H9 (cell line): Measurements from ENCODE around the gene FFAR3. TPM values are rescaled to one million over a fixed set of nuclear protein-coding genes. Genes with fewer than 3 reads are reported as not detected.

Source experiments
- DNase-seq: peaks from one replicate; pipeline ENCODE4 v3.0.0-alpha.2; 2017
- H2AFZ ChIP-seq: one replicate; pipeline ENCODE4 v1.6.1; 2013; ENCODE audit warnings: mild to moderate bottlenecking, low read length, control low read depth, moderate library complexity
- H2AK5ac ChIP-seq: 2 replicates; pipeline ENCODE4 v1.6.1; 2013; ENCODE audit warnings: low read length, control low read depth, mixed read lengths; ENCODE audit not compliant: insufficient read length
- H2BK120ac ChIP-seq: one replicate; pipeline ENCODE4 v1.6.1; 2013; ENCODE audit warnings: low read depth, mild to moderate bottlenecking, low read length, control low read depth, inconsistent platforms; ENCODE audit not compliant: poor library complexity, severe bottlenecking
- H2BK12ac ChIP-seq: 2 replicates; pipeline ENCODE4 v1.6.1; 2013; ENCODE audit warnings: low read length, control low read depth, mixed read lengths, low read depth; ENCODE audit not compliant: insufficient read length
- H2BK15ac ChIP-seq: 2 replicates; pipeline ENCODE4 v1.6.1; 2013; ENCODE audit warnings: low read depth, low read length, control low read depth
- H2BK20ac ChIP-seq: one replicate; pipeline ENCODE4 v1.6.1; 2013; ENCODE audit warnings: low read depth, mild to moderate bottlenecking, low read length, control low read depth, inconsistent platforms; ENCODE audit not compliant: poor library complexity, severe bottlenecking
- H2BK5ac ChIP-seq: 2 replicates; pipeline ENCODE4 v1.6.1; 2013; ENCODE audit warnings: low read length, control low read depth, mixed read lengths; ENCODE audit not compliant: insufficient read length
- H3K14ac ChIP-seq: 2 replicates; pipeline ENCODE4 v1.6.1; 2013; ENCODE audit warnings: low read length, control low read depth; ENCODE audit not compliant: insufficient read depth
- H3K18ac ChIP-seq: 2 replicates; pipeline ENCODE4 v1.6.1; 2013; ENCODE audit warnings: low read depth, mild to moderate bottlenecking, mixed read lengths, low read length, control low read depth; ENCODE audit not compliant: insufficient read length
- H3K23ac ChIP-seq: 2 replicates; pipeline ENCODE4 v1.6.1; 2013; ENCODE audit warnings: low read length, control low read depth, mixed read lengths, low read depth; ENCODE audit not compliant: insufficient read length
- H3K23me2 ChIP-seq: 2 replicates; pipeline ENCODE4 v1.6.1; 2013; ENCODE audit warnings: low read depth, mild to moderate bottlenecking, mixed read lengths, low read length, control low read depth; ENCODE audit not compliant: insufficient read length, poor library complexity, severe bottlenecking
- H3K27ac ChIP-seq: 2 replicates; pipeline ENCODE4 v1.5.1; 2013; ENCODE audit warnings: low read length, control low read depth, mixed read lengths, low read depth; ENCODE audit not compliant: insufficient read length
- H3K27me3 ChIP-seq: 2 replicates; pipeline ENCODE4 v1.6.1; 2013; ENCODE audit warnings: low read length, control low read depth, inconsistent platforms; ENCODE audit not compliant: insufficient read depth
- H3K4ac ChIP-seq: 2 replicates; pipeline ENCODE4 v1.6.1; 2013; ENCODE audit warnings: low read depth, mild to moderate bottlenecking, control low read depth, inconsistent platforms, low read length, moderate library complexity
- H3K4me1 ChIP-seq: 2 replicates; pipeline ENCODE4 v1.6.1; 2013; ENCODE audit warnings: low read length, control low read depth, inconsistent platforms; ENCODE audit not compliant: insufficient read depth
- H3K4me2 ChIP-seq: 2 replicates; pipeline ENCODE4 v1.6.1; 2013; ENCODE audit warnings: low read length, control low read depth, mixed read lengths; ENCODE audit not compliant: insufficient read length, insufficient read depth
- H3K56ac ChIP-seq: 2 replicates; pipeline ENCODE4 v1.6.1; 2013; ENCODE audit warnings: low read depth, mild to moderate bottlenecking, mixed read lengths, low read length, control low read depth; ENCODE audit not compliant: insufficient read length
- H3K79me1 ChIP-seq: 2 replicates; pipeline ENCODE4 v1.6.1; 2013; ENCODE audit warnings: low read depth, mild to moderate bottlenecking, moderate library complexity, low read length, control low read depth, inconsistent platforms; ENCODE audit not compliant: insufficient read depth, poor library complexity, severe bottlenecking
- H3K79me2 ChIP-seq: 2 replicates; pipeline ENCODE4 v1.6.1; 2013; ENCODE audit warnings: low read length, control low read depth, inconsistent platforms; ENCODE audit not compliant: insufficient read depth
- H3K9ac ChIP-seq: 2 replicates; pipeline ENCODE4 v1.6.1; 2013; ENCODE audit warnings: low read length, control low read depth, mixed read lengths; ENCODE audit not compliant: insufficient read length; ENCODE audit errors: extremely low read depth
- H3K9me3 ChIP-seq: one replicate; pipeline ENCODE4 v1.6.1; 2013; ENCODE audit warnings: low read depth, low read length, inconsistent platforms; ENCODE audit not compliant: control insufficient read depth
- H3T11ph ChIP-seq: one replicate; pipeline ENCODE4 v1.6.1; 2013; ENCODE audit warnings: mild to moderate bottlenecking, low read length, control low read depth, inconsistent platforms
- H4K20me1 ChIP-seq: one replicate; pipeline ENCODE4 v1.6.1; 2013; ENCODE audit not compliant: control insufficient read depth, insufficient read length, insufficient read depth
- H4K5ac ChIP-seq: 2 replicates; pipeline ENCODE4 v1.6.1; 2013; ENCODE audit warnings: low read depth, mild to moderate bottlenecking, mixed read lengths, low read length, control low read depth; ENCODE audit not compliant: insufficient read length
- H4K8ac ChIP-seq: replicated peaks from 2 replicates; pipeline ENCODE4 v1.6.1; 2013; ENCODE audit warnings: low read length, control low read depth, mixed read lengths, low read depth; ENCODE audit not compliant: insufficient read length
- H4K91ac ChIP-seq: 2 replicates; pipeline ENCODE4 v1.6.1; 2013; ENCODE audit warnings: low read depth, mild to moderate bottlenecking, moderate library complexity, mixed read lengths, low read length, control low read depth; ENCODE audit not compliant: insufficient read length
- H3K27ac Mint-ChIP-seq, 3 experiments: 2 replicates in 2 of 3; 3 replicates in 1 of 3; pipeline ENCODE4 v1.8.0; 2020 to 2021; ENCODE audit warnings: mixed read lengths in 3 of 3, mild to moderate bottlenecking in 1 of 3, moderate library complexity in 1 of 3
- H3K27me3 Mint-ChIP-seq: 2 replicates; pipeline ENCODE4 v1.8.0; 2021; ENCODE audit warnings: low read depth, mild to moderate bottlenecking, moderate library complexity, mixed read lengths
- H3K36me3 Mint-ChIP-seq, 3 experiments: 2 replicates in 2 of 3; 3 replicates in 1 of 3; pipeline ENCODE4 v1.8.0; 2020 to 2021; ENCODE audit warnings: low read depth in 3 of 3, mixed read lengths in 3 of 3; ENCODE audit not compliant: insufficient read depth in 1 of 3
- H3K4me1 Mint-ChIP-seq, 2 experiments: 2 replicates each; pipeline ENCODE4 v1.8.0; 2020; ENCODE audit warnings: mixed read lengths in 2 of 2
- H3K4me3 Mint-ChIP-seq, 2 experiments: 2 replicates in 1 of 2; 3 replicates in 1 of 2; pipeline ENCODE4 v1.8.0; 2020 to 2021; ENCODE audit warnings: mild to moderate bottlenecking in 2 of 2, mixed read lengths in 2 of 2, moderate library complexity in 1 of 2
- H3K9me3 Mint-ChIP-seq, 2 experiments: 2 replicates in 1 of 2; 3 replicates in 1 of 2; pipeline ENCODE4 v1.8.0; 2020; ENCODE audit warnings: mild to moderate bottlenecking in 2 of 2, mixed read lengths in 2 of 2, moderate library complexity in 1 of 2
- CTCF ChIP-seq: fragments of 200-600 bp; sonication (generic); conservative IDR thresholded peaks from 3 replicates; pipeline ENCODE4 v1.8.0; 2021; ENCODE audit warnings: antibody characterized with exemption, mild to moderate bottlenecking
- WGBS: extraction: QIAGEN DNeasy Blood & Tissue Kit; methylation state at CpG from one replicate; pipeline ENCODE4 v1.1.7; 2013; ENCODE audit warnings: missing lambda C conversion rate, low lambda C conversion rate, mixed read lengths; ENCODE audit not compliant: insufficient read length; ENCODE audit errors: extremely low coverage; 5-methylcytosine and 5-hydroxymethylcytosine counted together
- total RNA-seq: library from RNA; stranded (reverse); gene quantifications from 2 replicates; pipeline ENCODE4 v1.2.1, GENCODE V29; 2021

The FFAR3 gene
- total RNA-seq, 1 experiment from 2014 or later: not detected

- peak; percentile 4 for DNase-seq
- no peak overlapping the region for H2AK5ac ChIP-seq
- H4K5ac ChIP-seq: no peak overlapping the region
- no peak for TF ChIP-seq CTCF
- Mint-ChIP-seq H3K27ac (no peak overlapping the region), H3K4me1 (peaks cover 1 to 3% of the 10 kb centered on the region in 2 experiments; a peak in 2 of 4 replicates), H3K36me3 (no peaks in the 10 kb centered on the region), H3K4me3 (no peak overlapping the region), H3K9me3 (no peaks in the 10 kb centered on the region), H3K27me3 (peaks cover 10% of the 10 kb centered on the region)
- no peak overlapping the region for H3K9ac ChIP-seq
- no peak overlapping the region for H3K18ac ChIP-seq
- no peaks in the 10 kb centered on the region for H3K79me2 ChIP-seq
- H3K27ac ChIP-seq: no peak overlapping the region
- H4K8ac ChIP-seq: no peak overlapping the region
- no peak overlapping the region for H3K4ac ChIP-seq
- H2BK5ac ChIP-seq: no peak overlapping the region
- H2AFZ ChIP-seq: no peak overlapping the region
- no peak overlapping the region for H2BK120ac ChIP-seq
- no peak overlapping the region for H3K4me2 ChIP-seq
- WGBS: no CpG with 5 or more reads among the region's 11 CpGs
- no peaks in the 10 kb centered on the region for H3K4me1 ChIP-seq
- H3T11ph ChIP-seq: no peak overlapping the region
- no peak overlapping the region for H2BK12ac ChIP-seq
- H3K27me3 ChIP-seq: no peaks in the 10 kb centered on the region
- no peak overlapping the region for H3K56ac ChIP-seq
- H3K23ac ChIP-seq: no peak overlapping the region
- no peaks in the 10 kb centered on the region for H3K79me1 ChIP-seq
- H3K9me3 ChIP-seq: no peaks in the 10 kb centered on the region
- no peak overlapping the region for H3K14ac ChIP-seq
- H2BK20ac ChIP-seq: no peak overlapping the region
- H2BK15ac ChIP-seq: no peak overlapping the region
- H4K20me1 ChIP-seq: no peaks in the 10 kb centered on the region
- H3K23me2 ChIP-seq: no peaks in the 10 kb centered on the region
- H4K91ac ChIP-seq: no peak overlapping the region
These were observed 4.8 kb downstream of the FFAR3 start for GRCh38 chr19:35363001-35363590.
